ENCODE measurements around the gene MAD1L1.

The MAD1L1 gene

DNA sequence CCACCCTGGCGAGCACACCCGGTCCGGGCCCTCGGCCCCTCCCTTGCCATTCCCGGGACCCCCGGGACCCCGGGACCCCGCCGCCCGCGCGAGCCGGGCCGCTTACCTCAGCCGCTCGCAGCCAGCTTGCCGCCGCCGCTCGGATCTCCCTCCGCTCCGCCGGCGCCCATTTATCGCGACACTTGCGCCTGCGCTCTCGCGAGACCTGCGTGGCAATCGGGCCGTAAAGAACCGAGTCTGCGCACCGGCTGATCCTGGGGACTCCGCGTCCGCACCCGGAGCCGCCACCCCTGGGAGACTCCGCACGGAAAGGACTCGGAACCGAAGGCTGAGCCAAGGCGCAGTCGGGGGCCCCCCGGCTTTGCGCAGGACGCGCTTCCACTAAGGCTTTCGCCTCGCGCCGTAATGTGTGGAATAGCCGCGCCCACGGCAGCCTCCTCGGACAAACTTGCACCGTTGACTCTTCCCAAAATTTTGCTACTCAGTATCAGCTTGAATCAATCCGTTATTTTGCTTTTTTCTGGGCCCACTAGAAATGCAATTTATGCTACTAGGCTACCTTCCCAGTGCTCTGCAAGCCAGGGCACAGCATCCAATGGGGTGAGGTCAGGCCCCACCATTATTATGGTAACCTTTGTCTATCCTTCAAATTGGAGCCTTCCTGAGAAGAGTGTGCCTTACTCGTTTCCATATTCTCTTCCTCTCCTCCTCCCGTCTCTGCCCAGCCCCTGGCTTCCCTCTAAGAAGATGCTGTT is at the start of gene MAD1L1:
Gene MAD1L1, minus strand, starts transcription at position 180 of the 755 bp plus-strand sequence. CDS start 2,812 bp downstream, outside the sequence.
- TF ChIP-seq POLR2AphosphoS5 (IDR thresholded peaks at IDR 0.05; ENCODE audit: borderline replicate concordance, low read depth, low read length) (peak; percentile 75), EZH2 (IDR thresholded peaks at IDR 0.05) (no peak)
- DNase-seq (ENCODE audit: low read depth, low spot score): peak; percentile 42
- Histone ChIP-seq H3K4me3 (peak within 1 kb of the TSS; percentile 97), H3K9ac (ENCODE audit: insufficient read length) (peak within 1 kb of the TSS; percentile 96), H3K27ac (0 out of 2 replicates have a peak within 1 kb of the TSS, but pooled peaks have one; percentile 36), H3K36me3 (ENCODE audit: insufficient read depth, low read length) (peaks cover 43% of the 10 kb centered on the region), H3K9me3 (ENCODE audit: low read depth, low read length) (no peaks in the 10 kb centered on the region)

DNA sequence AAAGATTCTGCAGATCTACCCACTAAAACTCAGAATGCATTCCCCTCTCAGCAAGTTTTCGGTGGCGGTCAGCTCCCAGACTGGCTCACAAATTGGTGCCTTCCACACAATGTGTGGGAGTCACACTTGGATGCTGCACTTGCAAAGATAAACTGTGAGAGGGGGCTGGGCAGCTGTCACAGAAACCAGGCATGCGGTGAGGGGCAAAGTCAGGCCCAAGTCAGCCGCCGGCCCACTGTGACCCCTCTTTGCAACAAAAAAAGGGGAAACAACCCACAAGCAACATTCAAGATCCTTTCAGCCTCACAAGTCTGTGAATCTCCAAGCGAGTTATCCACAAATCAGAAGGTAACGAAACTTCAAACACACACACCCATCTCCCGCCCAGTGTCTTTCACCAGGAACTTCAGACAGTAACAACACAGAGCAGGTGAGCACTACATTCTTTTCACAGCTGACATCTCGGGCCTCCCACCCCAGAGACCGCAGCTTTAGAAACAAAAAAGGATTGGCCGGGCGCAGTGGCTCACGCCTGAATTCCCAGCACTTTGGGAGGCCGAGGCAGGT is 49.5 kb upstream of the MAD1L1 start:
- no peak for TF ChIP-seq EZH2 (IDR thresholded peaks at IDR 0.05)
- no peak for TF ChIP-seq FOXP2 (optimal IDR thresholded peaks at IDR 0.05; ENCODE audit: control extremely low read depth, extremely low read length, insufficient read depth)
- TF ChIP-seq POLR2AphosphoS5 (IDR thresholded peaks at IDR 0.05; ENCODE audit: borderline replicate concordance, low read depth, low read length): no peak
- H3K9me3 ChIP-seq (ENCODE audit: low read depth, low read length): no peaks in the 10 kb centered on the region
- H3K36me3 ChIP-seq (ENCODE audit: insufficient read depth, low read length): no peaks in the 10 kb centered on the region
- no peak overlapping the region for H3K4me3 ChIP-seq
- no peak for DNase-seq (ENCODE audit: low read depth, low spot score)
- no peak overlapping the region for H3K27ac ChIP-seq
- no peak overlapping the region for H3K9ac ChIP-seq (ENCODE audit: insufficient read length)

DNA sequence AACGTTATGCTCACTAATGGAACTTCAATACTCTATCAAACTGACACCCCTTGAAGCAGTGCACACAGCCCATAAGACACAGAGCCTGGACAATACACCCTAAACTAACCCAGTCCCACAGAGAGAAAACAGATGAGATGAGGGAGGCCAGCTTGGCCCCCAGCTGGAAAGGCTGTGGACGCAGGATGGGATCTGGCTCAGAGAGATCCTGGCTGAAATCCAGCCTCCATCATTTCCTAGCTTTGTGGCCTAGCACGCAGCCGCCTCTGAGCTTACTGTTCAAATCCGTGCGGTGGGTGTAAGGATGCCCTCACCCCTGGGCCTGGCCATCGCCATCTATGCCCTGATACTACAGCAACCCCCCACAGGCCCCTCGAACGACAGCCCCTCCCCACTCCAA is 48.8 kb upstream of the MAD1L1 start:
- no peak overlapping the region for H3K4me3 ChIP-seq
- DNase-seq (ENCODE audit: low read depth, low spot score): no peak
- TF ChIP-seq FOXP2 (optimal IDR thresholded peaks at IDR 0.05; ENCODE audit: control extremely low read depth, extremely low read length, insufficient read depth) (no peak), EZH2 (IDR thresholded peaks at IDR 0.05) (no peak), POLR2AphosphoS5 (IDR thresholded peaks at IDR 0.05; ENCODE audit: borderline replicate concordance, low read depth, low read length) (no peak)
- H3K36me3 ChIP-seq (ENCODE audit: insufficient read depth, low read length): no peaks in the 10 kb centered on the region
- no peaks in the 10 kb centered on the region for H3K9me3 ChIP-seq (ENCODE audit: low read depth, low read length)
- no peak overlapping the region for H3K27ac ChIP-seq
- H3K9ac ChIP-seq (ENCODE audit: insufficient read length): no peak overlapping the region

GRCh38 chr7:2280424-2280823 is 47.7 kb upstream of the MAD1L1 start:
- TF ChIP-seq FOXP2 (optimal IDR thresholded peaks at IDR 0.05; ENCODE audit: control extremely low read depth, extremely low read length, insufficient read depth) (no peak), POLR2AphosphoS5 (IDR thresholded peaks at IDR 0.05; ENCODE audit: borderline replicate concordance, low read depth, low read length) (no peak), EZH2 (IDR thresholded peaks at IDR 0.05) (no peak)
- no peak overlapping the region for H3K27ac ChIP-seq
- no peak overlapping the region for H3K9ac ChIP-seq (ENCODE audit: insufficient read length)
- no peaks in the 10 kb centered on the region for H3K9me3 ChIP-seq (ENCODE audit: low read depth, low read length)
- H3K36me3 ChIP-seq (ENCODE audit: insufficient read depth, low read length): no peaks in the 10 kb centered on the region
- no peak for DNase-seq (ENCODE audit: low read depth, low spot score)
- H3K4me3 ChIP-seq: no peak overlapping the region

GRCh38 chr7:2279896-2280295 is 47.2 kb upstream of the MAD1L1 start:
- 0 out of 2 replicates have a peak overlapping the region, but pooled peaks have one; percentile 26 for H3K27ac ChIP-seq
- H3K36me3 ChIP-seq (ENCODE audit: insufficient read depth, low read length): no peaks in the 10 kb centered on the region
- no peak overlapping the region for H3K4me3 ChIP-seq
- no peak overlapping the region for H3K9ac ChIP-seq (ENCODE audit: insufficient read length)
- H3K9me3 ChIP-seq (ENCODE audit: low read depth, low read length): no peaks in the 10 kb centered on the region
- no peak for DNase-seq (ENCODE audit: low read depth, low spot score)
- TF ChIP-seq POLR2AphosphoS5 (IDR thresholded peaks at IDR 0.05; ENCODE audit: borderline replicate concordance, low read depth, low read length) (no peak), FOXP2 (optimal IDR thresholded peaks at IDR 0.05; ENCODE audit: control extremely low read depth, extremely low read length, insufficient read depth) (no peak), EZH2 (IDR thresholded peaks at IDR 0.05) (no peak)

- no peak for DNase-seq (ENCODE audit: low read depth, low spot score)
- Histone ChIP-seq H3K9me3 (ENCODE audit: low read depth, low read length) (no peaks in the 10 kb centered on the region), H3K9ac (ENCODE audit: insufficient read length) (no peak overlapping the region), H3K36me3 (ENCODE audit: insufficient read depth, low read length) (no peaks in the 10 kb centered on the region), H3K27ac (no peak overlapping the region), H3K4me3 (no peak overlapping the region)
- TF ChIP-seq EZH2 (IDR thresholded peaks at IDR 0.05): no peak
- TF ChIP-seq FOXP2 (optimal IDR thresholded peaks at IDR 0.05; ENCODE audit: control extremely low read depth, extremely low read length, insufficient read depth): no peak
- no peak for TF ChIP-seq POLR2AphosphoS5 (IDR thresholded peaks at IDR 0.05; ENCODE audit: borderline replicate concordance, low read depth, low read length)
These were observed 45.3 kb upstream of the MAD1L1 start for GRCh38 chr7:2278026-2278425.

DNA sequence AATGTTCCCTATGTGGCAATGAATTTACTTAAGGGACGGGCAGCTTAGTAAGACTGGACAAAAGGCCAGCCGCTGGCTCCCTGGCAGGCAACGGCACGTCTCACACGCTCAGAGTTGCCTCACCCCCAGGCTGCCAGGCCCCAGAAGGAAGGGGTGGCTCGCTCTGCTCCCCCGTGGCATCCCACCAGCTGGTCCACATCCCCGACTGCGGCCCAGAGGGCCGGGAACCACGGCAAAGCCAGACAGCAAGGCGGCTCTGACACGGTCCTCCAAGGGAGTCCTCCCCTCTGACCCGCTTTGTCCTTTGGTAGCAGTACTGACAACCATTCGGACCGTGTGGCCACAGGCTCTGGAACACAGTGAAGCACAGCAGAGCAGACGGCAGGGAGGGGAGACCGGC is 43.4 kb upstream of the MAD1L1 start:
- H3K4me3 ChIP-seq: no peak overlapping the region
- no peak for DNase-seq (ENCODE audit: low read depth, low spot score)
- TF ChIP-seq FOXP2 (optimal IDR thresholded peaks at IDR 0.05; ENCODE audit: control extremely low read depth, extremely low read length, insufficient read depth) (no peak), POLR2AphosphoS5 (IDR thresholded peaks at IDR 0.05; ENCODE audit: borderline replicate concordance, low read depth, low read length) (no peak), EZH2 (IDR thresholded peaks at IDR 0.05) (no peak)
- no peak overlapping the region for H3K9ac ChIP-seq (ENCODE audit: insufficient read length)
- no peak overlapping the region for H3K27ac ChIP-seq
- H3K9me3 ChIP-seq (ENCODE audit: low read depth, low read length): no peaks in the 10 kb centered on the region
- no peaks in the 10 kb centered on the region for H3K36me3 ChIP-seq (ENCODE audit: insufficient read depth, low read length)

- Histone ChIP-seq H3K4me3 (no peak overlapping the region), H3K9me3 (ENCODE audit: low read depth, low read length) (no peaks in the 10 kb centered on the region), H3K27ac (no peak overlapping the region), H3K36me3 (ENCODE audit: insufficient read depth, low read length) (no peaks in the 10 kb centered on the region), H3K9ac (ENCODE audit: insufficient read length) (no peak overlapping the region)
- TF ChIP-seq EZH2 (IDR thresholded peaks at IDR 0.05) (no peak), POLR2AphosphoS5 (IDR thresholded peaks at IDR 0.05; ENCODE audit: borderline replicate concordance, low read depth, low read length) (no peak), FOXP2 (optimal IDR thresholded peaks at IDR 0.05; ENCODE audit: control extremely low read depth, extremely low read length, insufficient read depth) (no peak)
- no peak for DNase-seq (ENCODE audit: low read depth, low spot score)
These were observed 42.4 kb upstream of the MAD1L1 start for GRCh38 chr7:2275101-2275500.
